K562 (cell line): Measurements from ENCODE around the gene IFTAP. TPM values are rescaled to one million over a fixed set of nuclear protein-coding genes. Genes with fewer than 3 reads are reported as not detected.

Experiments
- ATAC-seq: fragments of 200-7000 bp; cut with Tn5 transposase; 3 replicates; pipeline ENCODE4 v1.9.1; 2020; ENCODE audit warnings: moderate library complexity
- BruUV-seq: library from RNA; stranded (reverse); fragments of 400-500 nt; replicated peaks from 2 replicates; lab custom pipeline; 2021; lab: Mats Ljungman, UMichigan
- CTCF ChIA-PET: fragments of 300-600 bp; formaldehyde crosslinking; extraction: SDS; loops from one replicate; lab custom pipeline; 2021; ENCODE audit warnings: low intra/inter-chr PET ratio; lab: Yijun Ruan, JAX
- POLR2A ChIA-PET: fragments of 300-600, 350-650 bp; sonication (Branson Sonifier 250); formaldehyde crosslinking; extraction: SDS; loops from one replicate; lab custom pipeline; 2021; ENCODE audit warnings: antibody characterized with exemption, inconsistent platforms; lab: Yijun Ruan, JAX
- DNase-seq, 4 experiments: peaks; one replicate each; pipeline versions ENCODE4 v3.0.0 to v3.0.0-alpha.2; 2011 to 2018; ENCODE audit warnings: low spot score in 3 of 4, mixed read lengths in 3 of 4; ENCODE audit errors: extremely low read depth in 1 of 4
- FAIRE-seq: peaks from 2 replicates; lab custom pipeline; 2011; peaks lifted over from hg19 to GRCh38; lab: Jason Lieb, UNC
- H2AFZ ChIP-seq: 2 replicates; pipeline ENCODE4 v1.6.0; 2011; ENCODE audit warnings: low read depth, low read length, control low read depth, inconsistent platforms
- H3K27ac ChIP-seq: fragments of 200-600 bp; 3 replicates; pipeline ENCODE4 v1.8.0; 2011; ENCODE audit warnings: low read depth, mild to moderate bottlenecking, control low read depth, inconsistent platforms, low read length, moderate library complexity, mixed read lengths; ENCODE audit errors: extremely low read depth
- H3K27me3 ChIP-seq, 2 experiments: fragments of 300-600 bp in 1 of 2; 2 replicates in 1 of 2; 3 replicates in 1 of 2; pipeline versions ENCODE4 v1.6.0 to v1.8.0; 2011; ENCODE audit warnings: inconsistent platforms in 2 of 2, low read length in 2 of 2, mild to moderate bottlenecking in 1 of 2, mixed read lengths in 1 of 2, moderate library complexity in 1 of 2; ENCODE audit not compliant: control insufficient read depth in 2 of 2, insufficient read depth in 2 of 2
- H3K36me3 ChIP-seq: fragments of 300-600 bp; 3 replicates; pipeline ENCODE4 v1.8.0; 2011; ENCODE audit warnings: mild to moderate bottlenecking, low read length, inconsistent platforms; ENCODE audit not compliant: control insufficient read depth, insufficient read depth
- H3K4me1 ChIP-seq, 2 experiments: fragments of 200-600 bp in 1 of 2; replicated peaks in 1 of 2; 2 replicates in 1 of 2; 3 replicates in 1 of 2; pipeline versions ENCODE4 v1.5.1 to v1.8.0; 2011; ENCODE audit warnings: inconsistent platforms in 2 of 2, low read length in 2 of 2, mild to moderate bottlenecking in 1 of 2, mixed read lengths in 1 of 2, moderate library complexity in 1 of 2; ENCODE audit not compliant: control insufficient read depth in 2 of 2, insufficient read depth in 2 of 2
- H3K4me2 ChIP-seq: 2 replicates; pipeline ENCODE4 v1.6.1; 2011; ENCODE audit warnings: low read length, control low read depth, inconsistent platforms, mixed read lengths; ENCODE audit not compliant: insufficient read depth
- H3K4me3 ChIP-seq: fragments of 200-600 bp; sonication (generic), shearing (Covaris generic); 2 replicates; pipeline ENCODE4 v1.5.1; 2016; ENCODE audit warnings: control low read depth, inconsistent platforms
- H3K79me2 ChIP-seq: fragments of 200-600 bp; 3 replicates; pipeline ENCODE4 v1.8.0; 2011; ENCODE audit warnings: low read length, inconsistent platforms; ENCODE audit not compliant: control insufficient read depth, insufficient read depth
- H3K9ac ChIP-seq, 2 experiments: 2 replicates each; pipeline versions ENCODE4 v1.6.0 to v1.6.1; 2011; ENCODE audit warnings: low read depth in 2 of 2, low read length in 2 of 2, control low read depth in 1 of 2, inconsistent platforms in 1 of 2, mild to moderate bottlenecking in 1 of 2, mixed read lengths in 1 of 2; ENCODE audit not compliant: insufficient read depth in 1 of 2
- H3K9me1 ChIP-seq: one replicate; pipeline ENCODE4 v1.6.0; 2011; ENCODE audit warnings: inconsistent platforms, mild to moderate bottlenecking, low read length, moderate library complexity; ENCODE audit not compliant: control insufficient read depth, insufficient read depth
- H3K9me3 ChIP-seq: replicated peaks from 2 replicates; pipeline ENCODE4 v1.5.1; 2011; ENCODE audit warnings: low read depth, low read length, inconsistent platforms; ENCODE audit not compliant: control insufficient read depth, insufficient read depth
- H4K20me1 ChIP-seq: replicated peaks from 2 replicates; pipeline ENCODE4 v1.6.1; 2011; ENCODE audit warnings: low read length, inconsistent platforms, mixed read lengths; ENCODE audit not compliant: control insufficient read depth, insufficient read depth
- CBX5 ChIP-seq: IDR thresholded peaks from 2 replicates; pipeline ENCODE4 v1.6.1; 2014; ENCODE audit warnings: low read depth, borderline replicate concordance
- DIDO1 ChIP-seq: fragments of 450-650 bp; IDR thresholded peaks from 2 replicates; pipeline ENCODE4 v1.6.1; 2016; ENCODE audit warnings: low read depth, missing biosample characterization, missing genetic modification characterization
- GATAD2A ChIP-seq: fragments of 450-650 bp; IDR thresholded peaks from 2 replicates; pipeline ENCODE4 v1.6.1; 2017
- HLTF ChIP-seq: fragments of 450-650 bp; IDR thresholded peaks from 2 replicates; pipeline ENCODE4 v1.6.1; 2016
- HMG20B ChIP-seq: fragments of 250-450 bp; sonication (Bioruptor Pico); IDR thresholded peaks from 2 replicates; pipeline ENCODE4 v1.5.0; 2021; ENCODE audit warnings: mild to moderate bottlenecking
- NFIX ChIP-seq: fragments of 250-450 bp; sonication (Bioruptor Pico); IDR thresholded peaks from 2 replicates; pipeline ENCODE4 v1.4.0; 2020; ENCODE audit warnings: low read depth, mild to moderate bottlenecking, moderate library complexity
- RBM22 ChIP-seq: fragments of 200-400 bp; formaldehyde crosslinking; IDR thresholded peaks from 2 replicates; pipeline ENCODE4 v1.6.1; 2018; ENCODE audit warnings: low read length, low read depth; ENCODE audit not compliant: poor library complexity, severe bottlenecking
- SRSF9 ChIP-seq: fragments of 200-400 bp; formaldehyde crosslinking; IDR thresholded peaks from 2 replicates; pipeline ENCODE4 v1.6.1; 2017; ENCODE audit warnings: low read depth, low read length, borderline replicate concordance
- TAF9B ChIP-seq: fragments of 450-650 bp; IDR thresholded peaks from 2 replicates; pipeline ENCODE4 v1.6.1; 2018; ENCODE audit warnings: mild to moderate bottlenecking; ENCODE audit not compliant: partially characterized antibody
- XRCC3 ChIP-seq: fragments of 450-650 bp; IDR thresholded peaks from 2 replicates; pipeline ENCODE4 v1.6.1; 2017; ENCODE audit warnings: mild to moderate bottlenecking, moderate library complexity
- WGBS: fragments of 100-300 bp; shearing (Covaris generic); methylation state at CpG from one replicate; pipeline ENCODE4 v1.1.6; 2016; ENCODE audit warnings: low coverage, mixed read lengths; ENCODE audit not compliant: insufficient coverage; ENCODE audit errors: missing lambda C conversion rate; 5-methylcytosine and 5-hydroxymethylcytosine counted together
- in situ Hi-C: fragments of 300-500 bp; cut with MboI; formaldehyde crosslinking; loops from 4 replicates; pipeline ENCODE4 v1.15.0; 2018; ENCODE audit warnings: inconsistent platforms, mixed read lengths
- intact Hi-C: fragments of 100-400 bp; cut with micrococcal nuclease; formaldehyde crosslinking; loops from 2 replicates; pipeline ENCODE4 v1.14.2; 2022
- polyA plus RNA-seq, 8 experiments: library from polyadenylated mRNA; depleted of rRNA in 4 of 8; stranded (reverse) in 5 of 8; unstranded in 3 of 8; fragments of >200 nt; fragmentation: Nextera tagmentation in 2 of 8; fragmentation: Illumina TruSeq in 1 of 8; extraction: Ambion mirVana in 2 of 8; extraction: Trizol in 1 of 8; gene quantifications; 2 replicates each; pipeline versions ENCODE4 v1.2.1 to v1.2.3, GENCODE V29; 2011 to 2014; ENCODE audit warnings: inconsistent platforms in 1 of 8, missing spikeins in 1 of 8
- total RNA-seq, 7 experiments: library from RNA; depleted of rRNA in 6 of 7; stranded (reverse); fragments of >200 nt in 6 of 7; fragmentation: Illumina TruSeq in 2 of 7; extraction: Trizol in 2 of 7; gene quantifications; 2 replicates each; pipeline versions ENCODE4 v1.2.1 to v1.2.3, GENCODE V29; 2011 to 2021; ENCODE audit warnings: low replicate concordance in 1 of 7
- TF ChIP-seq, protein P1 (sequence below): IDR thresholded peaks from 2 replicates; pipeline ENCODE4 v1.6.1; 2011; ENCODE audit not compliant: insufficient read length; ENCODE audit errors: extremely low read depth
- TF ChIP-seq, protein P2 (sequence below), 2 experiments: fragments of 150-350 bp in 1 of 2; IDR thresholded peaks; 2 replicates each; pipeline ENCODE4 v1.6.1; 2012 to 2016; ENCODE audit warnings: low read depth in 2 of 2, low read length in 2 of 2, mild to moderate bottlenecking in 1 of 2, moderate library complexity in 1 of 2
- TF ChIP-seq, protein P3 (sequence below), 2 experiments: IDR thresholded peaks in 1 of 2; conservative IDR thresholded peaks in 1 of 2; 2 replicates each; pipeline ENCODE4 v1.6.1; 2016; ENCODE audit warnings: low read depth in 2 of 2, mild to moderate bottlenecking in 1 of 2, missing compliant biosample characterization in 1 of 2, missing genetic modification characterization in 1 of 2, moderate library complexity in 1 of 2

Gene IFTAP
- total and polyA plus RNA-seq, 9 of the 15 experiments (the other 6 are each of a cell fraction or from before 2014, with no cell fraction given) = 9.2 to 30.0 (median 17.0) TPM

DNA sequence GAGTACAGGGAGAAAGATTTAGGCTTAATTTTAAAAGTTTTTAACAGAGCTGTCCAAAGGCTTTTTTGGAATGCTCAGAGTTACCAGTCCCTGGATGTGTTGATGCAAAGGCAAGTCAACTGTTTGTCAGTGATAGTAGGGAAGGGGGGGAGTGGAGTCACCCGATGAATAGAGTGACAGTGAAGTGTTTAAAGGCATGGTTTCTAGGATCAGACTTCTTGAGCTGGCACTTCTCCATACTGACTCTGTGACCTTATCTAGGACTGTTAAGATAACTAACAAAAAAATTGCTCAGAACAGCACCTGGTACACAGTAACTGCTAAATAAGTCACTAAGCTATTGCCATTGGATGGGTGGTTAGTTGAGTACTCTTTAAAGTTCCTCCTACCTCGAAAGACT, 15.1 kb downstream of the IFTAP start:
- in situ Hi-C loops (no loop called here), intact Hi-C loops (no loop called here)
- ATAC-seq (no peak), FAIRE-seq (no peak), DNase-seq (peak in 1 of 4 experiments; percentile 4)
- Histone ChIP-seq H4K20me1 (no peaks in the 10 kb centered on the region; the same call in 1 of the 2 replicates), H3K27ac (no peak overlapping the region), H3K79me2 (no peaks in the 10 kb centered on the region), H3K27me3 (no peaks in the 10 kb centered on the region), H3K4me1 (no peaks in the 10 kb centered on the region), H3K36me3 (no peaks in the 10 kb centered on the region), H3K4me2 (no peak overlapping the region), H3K9me1 (no peaks in the 10 kb centered on the region), H3K9me3 (no peaks in the 10 kb centered on the region), H3K4me3 (no peak overlapping the region), H2AFZ (no peak overlapping the region), H3K9ac (no peak overlapping the region)
- BruUV-seq = no TSS peak
- CTCF ChIA-PET = no interaction called here
- 10% methylated on average over 2 of the region's 2 CpGs for WGBS
- POLR2A ChIA-PET = interaction anchor here (1.0 to 1.9 kb wide), 2 partner anchors 9 to 15 kb away, joined by 4 to 5 read pairs; partner anchors contain the start of gene IFTAP
- TF ChIP-seq DIDO1 (tag) (no peak), GATAD2A (no peak), HMG20B (no peak), XRCC3 (no peak), HLTF (no peak), NFIX (no peak), TAF9B (no peak), CBX5 (no peak), SRSF9 (no peak), RBM22 (no peak)
- TF ChIP-seq, protein P1, sequence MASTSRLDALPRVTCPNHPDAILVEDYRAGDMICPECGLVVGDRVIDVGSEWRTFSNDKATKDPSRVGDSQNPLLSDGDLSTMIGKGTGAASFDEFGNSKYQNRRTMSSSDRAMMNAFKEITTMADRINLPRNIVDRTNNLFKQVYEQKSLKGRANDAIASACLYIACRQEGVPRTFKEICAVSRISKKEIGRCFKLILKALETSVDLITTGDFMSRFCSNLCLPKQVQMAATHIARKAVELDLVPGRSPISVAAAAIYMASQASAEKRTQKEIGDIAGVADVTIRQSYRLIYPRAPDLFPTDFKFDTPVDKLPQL = no peak
- TF ChIP-seq, protein P2, sequence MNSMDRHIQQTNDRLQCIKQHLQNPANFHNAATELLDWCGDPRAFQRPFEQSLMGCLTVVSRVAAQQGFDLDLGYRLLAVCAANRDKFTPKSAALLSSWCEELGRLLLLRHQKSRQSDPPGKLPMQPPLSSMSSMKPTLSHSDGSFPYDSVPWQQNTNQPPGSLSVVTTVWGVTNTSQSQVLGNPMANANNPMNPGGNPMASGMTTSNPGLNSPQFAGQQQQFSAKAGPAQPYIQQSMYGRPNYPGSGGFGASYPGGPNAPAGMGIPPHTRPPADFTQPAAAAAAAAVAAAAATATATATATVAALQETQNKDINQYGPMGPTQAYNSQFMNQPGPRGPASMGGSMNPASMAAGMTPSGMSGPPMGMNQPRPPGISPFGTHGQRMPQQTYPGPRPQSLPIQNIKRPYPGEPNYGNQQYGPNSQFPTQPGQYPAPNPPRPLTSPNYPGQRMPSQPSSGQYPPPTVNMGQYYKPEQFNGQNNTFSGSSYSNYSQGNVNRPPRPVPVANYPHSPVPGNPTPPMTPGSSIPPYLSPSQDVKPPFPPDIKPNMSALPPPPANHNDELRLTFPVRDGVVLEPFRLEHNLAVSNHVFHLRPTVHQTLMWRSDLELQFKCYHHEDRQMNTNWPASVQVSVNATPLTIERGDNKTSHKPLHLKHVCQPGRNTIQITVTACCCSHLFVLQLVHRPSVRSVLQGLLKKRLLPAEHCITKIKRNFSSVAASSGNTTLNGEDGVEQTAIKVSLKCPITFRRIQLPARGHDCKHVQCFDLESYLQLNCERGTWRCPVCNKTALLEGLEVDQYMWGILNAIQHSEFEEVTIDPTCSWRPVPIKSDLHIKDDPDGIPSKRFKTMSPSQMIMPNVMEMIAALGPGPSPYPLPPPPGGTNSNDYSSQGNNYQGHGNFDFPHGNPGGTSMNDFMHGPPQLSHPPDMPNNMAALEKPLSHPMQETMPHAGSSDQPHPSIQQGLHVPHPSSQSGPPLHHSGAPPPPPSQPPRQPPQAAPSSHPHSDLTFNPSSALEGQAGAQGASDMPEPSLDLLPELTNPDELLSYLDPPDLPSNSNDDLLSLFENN (IDR thresholded peaks at IDR 0.05; ENCODE audit: low read depth in 2 of 2, low read length in 2 of 2) = no peak
- TF ChIP-seq, protein P3, sequence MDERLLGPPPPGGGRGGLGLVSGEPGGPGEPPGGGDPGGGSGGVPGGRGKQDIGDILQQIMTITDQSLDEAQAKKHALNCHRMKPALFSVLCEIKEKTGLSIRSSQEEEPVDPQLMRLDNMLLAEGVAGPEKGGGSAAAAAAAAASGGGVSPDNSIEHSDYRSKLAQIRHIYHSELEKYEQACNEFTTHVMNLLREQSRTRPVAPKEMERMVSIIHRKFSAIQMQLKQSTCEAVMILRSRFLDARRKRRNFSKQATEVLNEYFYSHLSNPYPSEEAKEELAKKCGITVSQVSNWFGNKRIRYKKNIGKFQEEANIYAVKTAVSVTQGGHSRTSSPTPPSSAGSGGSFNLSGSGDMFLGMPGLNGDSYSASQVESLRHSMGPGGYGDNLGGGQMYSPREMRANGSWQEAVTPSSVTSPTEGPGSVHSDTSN (CRISPR knock-in tag; IDR thresholded peaks at IDR 0.05; ENCODE audit: low read depth) = no peak
- TF ChIP-seq, protein P3 (tag; conservative IDR thresholded peaks at IDR 0.05; ENCODE audit: low read depth) = 0 out of 2 replicates have a peak, but pooled peaks have one; percentile 17
